Keratinocyte (primary cell): ENCODE data around the gene NUP37.
"Not testable (repeated sequence)": the region's sequence is repeated elsewhere in the genome, so short reads cannot be mapped to it uniquely, and the experiment has no call there.

Experiments used
- CTCF ChIP-seq, 3 experiments: IDR thresholded peaks in 1 of 3; conservative IDR thresholded peaks in 1 of 3; optimal IDR thresholded peaks in 1 of 3; 2 replicates in 2 of 3; 3 replicates in 1 of 3; pipeline versions ENCODE3 to v1.5.1; 2011; ENCODE audit warnings: low read length in 3 of 3, mild to moderate bottlenecking in 3 of 3, moderate library complexity in 2 of 3, control low read depth in 1 of 3, inconsistent platforms in 1 of 3; ENCODE audit not compliant: insufficient read depth in 2 of 3; ENCODE audit errors: extremely low read depth in 1 of 3
- EZH2 ChIP-seq: IDR thresholded peaks from one replicate; pipeline ENCODE4 v1.6.1; 2012; ENCODE audit warnings: inconsistent platforms, mild to moderate bottlenecking, low read length, moderate library complexity

GRCh38 chr12:102072092-102072491 is 47.8 kb downstream of the NUP37 start:
- not testable (repeated sequence) for TF ChIP-seq CTCF (optimal IDR thresholded peaks at IDR 0.05 in 1 of 3, IDR thresholded peaks at IDR 0.05 in 1 of 3, conservative IDR thresholded peaks at IDR 0.05 in 1 of 3; ENCODE audit: extremely low read depth in 1 of 3, insufficient read depth in 2 of 3, low read length in 3 of 3); EZH2
